ENCODE results near the gene CHRNB4. TPM values are rescaled to one million over a fixed set of nuclear protein-coding genes. Genes with fewer than 3 reads are reported as not detected.

Gene CHRNB4
- total RNA-seq, 1 donor from 2014 or later = not detected

- intact Hi-C loops (cut with micrococcal nuclease) = no loop called here
- TF ChIP-seq CTCF (IDR thresholded peaks at IDR 0.05; ENCODE audit: borderline replicate concordance) = no peak
Observed at GRCh38 chr15:78605201-78605600, 35.8 kb downstream of the CHRNB4 start.

GRCh38 chr15:78604420-78604819 is 36.6 kb downstream of the CHRNB4 start:
- H3K4me3 ChIP-seq = no peak overlapping the region
- H3K9me3 ChIP-seq (replicated peaks) = no peaks in the 10 kb centered on the region
- H3K27me3 ChIP-seq (ENCODE audit: low read depth) = peaks cover 12% of the 10 kb centered on the region
- no peak overlapping the region for H3K27ac ChIP-seq (replicated peaks)
- intact Hi-C loops (cut with micrococcal nuclease) = no loop called here
- TF ChIP-seq CTCF (IDR thresholded peaks at IDR 0.05; ENCODE audit: borderline replicate concordance) = no peak
- no peaks in the 10 kb centered on the region for H3K36me3 ChIP-seq
- no peaks in the 10 kb centered on the region for H3K4me1 ChIP-seq
- no peak for DNase-seq

More at GRCh38 chr15:78605201-78605600, 35.8 kb downstream of the CHRNB4 start:
- Histone ChIP-seq H3K27ac (replicated peaks) (no peak overlapping the region), H3K4me1 (no peaks in the 10 kb centered on the region), H3K9me3 (replicated peaks) (no peaks in the 10 kb centered on the region), H3K36me3 (no peaks in the 10 kb centered on the region), H3K4me3 (no peak overlapping the region), H3K27me3 (ENCODE audit: low read depth) (peaks cover 12% of the 10 kb centered on the region)
- DNase-seq = no peak

GRCh38 chr15:78603467-78603866 is 37.5 kb downstream of the CHRNB4 start:
- no peak for TF ChIP-seq CTCF (IDR thresholded peaks at IDR 0.05; ENCODE audit: borderline replicate concordance)
- Histone ChIP-seq H3K9me3 (replicated peaks) (no peaks in the 10 kb centered on the region), H3K36me3 (no peaks in the 10 kb centered on the region), H3K27ac (replicated peaks) (no peak overlapping the region), H3K27me3 (ENCODE audit: low read depth) (peaks cover 12% of the 10 kb centered on the region), H3K4me1 (no peaks in the 10 kb centered on the region), H3K4me3 (no peak overlapping the region)
- no peak for DNase-seq
- intact Hi-C loops (cut with micrococcal nuclease) = no loop called here

GRCh38 chr15:78599189-78599588 is 41.8 kb downstream of the CHRNB4 start:
- Histone ChIP-seq H3K36me3 (no peaks in the 10 kb centered on the region), H3K9me3 (replicated peaks) (no peaks in the 10 kb centered on the region), H3K4me3 (no peak overlapping the region), H3K4me1 (no peaks in the 10 kb centered on the region), H3K27ac (replicated peaks) (no peak overlapping the region), H3K27me3 (ENCODE audit: low read depth) (peaks cover 7% of the 10 kb centered on the region)
- no peak for DNase-seq
- no peak for TF ChIP-seq CTCF (IDR thresholded peaks at IDR 0.05; ENCODE audit: borderline replicate concordance)
- intact Hi-C loops (cut with micrococcal nuclease) = no loop called here

- H3K36me3 ChIP-seq = no peaks in the 10 kb centered on the region
- TF ChIP-seq CTCF (IDR thresholded peaks at IDR 0.05; ENCODE audit: borderline replicate concordance) = no peak
Observed at GRCh38 chr15:78598348-78598747, 42.7 kb downstream of the CHRNB4 start.

GRCh38 chr15:78597583-78597982 is 43.4 kb downstream of the CHRNB4 start:
- no peaks in the 10 kb centered on the region for H3K27me3 ChIP-seq (ENCODE audit: low read depth)
- H3K27ac ChIP-seq (replicated peaks) = no peak overlapping the region
- H3K9me3 ChIP-seq (replicated peaks) = no peaks in the 10 kb centered on the region
- intact Hi-C loops (cut with micrococcal nuclease) = no loop called here
- TF ChIP-seq CTCF (IDR thresholded peaks at IDR 0.05; ENCODE audit: borderline replicate concordance) = no peak
- H3K36me3 ChIP-seq = no peaks in the 10 kb centered on the region
- no peaks in the 10 kb centered on the region for H3K4me1 ChIP-seq
- H3K4me3 ChIP-seq = no peak overlapping the region
- DNase-seq = no peak

More at GRCh38 chr15:78598348-78598747, 42.7 kb downstream of the CHRNB4 start:
- Histone ChIP-seq H3K27me3 (ENCODE audit: low read depth) (peaks cover 2% of the 10 kb centered on the region), H3K4me1 (no peaks in the 10 kb centered on the region), H3K9me3 (replicated peaks) (no peaks in the 10 kb centered on the region), H3K4me3 (no peak overlapping the region), H3K27ac (replicated peaks) (no peak overlapping the region)
- intact Hi-C loops (cut with micrococcal nuclease) = no loop called here
- DNase-seq = no peak
